ENCODE data around the gene LRRC3.

The LRRC3 gene

GRCh38 chr21:44418876-44419230 is 36.5 kb upstream of the LRRC3 start:
- TF ChIP-seq POLR2A (IDR thresholded peaks at IDR 0.05; ENCODE audit: low read depth, low read length): no peak
- FAIRE-seq (no peak), DNase-seq (ENCODE audit: insufficient read length, low spot score) (no peak)

- FAIRE-seq (no peak), DNase-seq (ENCODE audit: insufficient read length, low spot score) (no peak)
- no peak for TF ChIP-seq POLR2A (IDR thresholded peaks at IDR 0.05; ENCODE audit: low read depth, low read length)
Observed at GRCh38 chr21:44419679-44420078, 35.6 kb upstream of the LRRC3 start.

DNA sequence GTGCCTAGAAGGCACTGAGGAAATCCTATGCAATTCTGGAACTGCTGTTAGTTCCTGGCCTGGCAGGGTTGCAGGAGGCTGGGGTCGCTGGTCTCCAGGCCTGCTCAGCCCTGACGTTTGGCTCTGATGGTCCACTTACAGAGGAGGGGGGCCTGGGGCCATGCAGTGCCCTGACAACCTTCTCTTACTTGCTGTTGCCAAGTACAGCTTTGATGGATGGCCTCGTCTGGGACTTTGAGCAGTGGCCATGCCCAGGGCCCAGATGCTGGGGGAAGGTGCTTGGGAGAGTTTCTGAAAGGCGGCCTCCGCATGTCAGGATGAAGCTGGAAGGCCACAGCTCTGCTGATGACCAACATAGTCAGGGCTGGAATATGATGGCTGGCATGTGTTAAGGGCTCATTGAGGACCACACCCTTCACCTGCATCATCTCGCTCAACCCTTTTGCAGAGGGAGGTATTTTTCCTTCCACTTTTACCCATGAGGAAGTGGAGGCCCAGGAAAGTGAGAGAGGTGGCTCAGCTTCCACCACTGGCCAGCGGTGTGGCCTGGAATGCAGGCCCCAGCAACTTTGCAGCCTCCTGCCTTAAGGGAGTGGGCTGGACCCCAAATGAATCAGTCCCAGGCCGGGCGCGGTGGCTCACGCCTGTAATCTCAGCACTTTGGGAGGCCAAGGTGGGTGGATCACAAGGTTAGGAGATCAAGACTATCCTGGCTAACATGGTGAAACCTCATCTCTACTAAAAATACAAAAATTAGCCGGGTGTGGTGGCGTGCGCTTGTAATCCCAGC is 34.7 kb upstream of the LRRC3 start:
- FAIRE-seq (no peak), DNase-seq (ENCODE audit: insufficient read length, low spot score) (no peak)
- no peak for TF ChIP-seq POLR2A (IDR thresholded peaks at IDR 0.05; ENCODE audit: low read depth, low read length)

DNA sequence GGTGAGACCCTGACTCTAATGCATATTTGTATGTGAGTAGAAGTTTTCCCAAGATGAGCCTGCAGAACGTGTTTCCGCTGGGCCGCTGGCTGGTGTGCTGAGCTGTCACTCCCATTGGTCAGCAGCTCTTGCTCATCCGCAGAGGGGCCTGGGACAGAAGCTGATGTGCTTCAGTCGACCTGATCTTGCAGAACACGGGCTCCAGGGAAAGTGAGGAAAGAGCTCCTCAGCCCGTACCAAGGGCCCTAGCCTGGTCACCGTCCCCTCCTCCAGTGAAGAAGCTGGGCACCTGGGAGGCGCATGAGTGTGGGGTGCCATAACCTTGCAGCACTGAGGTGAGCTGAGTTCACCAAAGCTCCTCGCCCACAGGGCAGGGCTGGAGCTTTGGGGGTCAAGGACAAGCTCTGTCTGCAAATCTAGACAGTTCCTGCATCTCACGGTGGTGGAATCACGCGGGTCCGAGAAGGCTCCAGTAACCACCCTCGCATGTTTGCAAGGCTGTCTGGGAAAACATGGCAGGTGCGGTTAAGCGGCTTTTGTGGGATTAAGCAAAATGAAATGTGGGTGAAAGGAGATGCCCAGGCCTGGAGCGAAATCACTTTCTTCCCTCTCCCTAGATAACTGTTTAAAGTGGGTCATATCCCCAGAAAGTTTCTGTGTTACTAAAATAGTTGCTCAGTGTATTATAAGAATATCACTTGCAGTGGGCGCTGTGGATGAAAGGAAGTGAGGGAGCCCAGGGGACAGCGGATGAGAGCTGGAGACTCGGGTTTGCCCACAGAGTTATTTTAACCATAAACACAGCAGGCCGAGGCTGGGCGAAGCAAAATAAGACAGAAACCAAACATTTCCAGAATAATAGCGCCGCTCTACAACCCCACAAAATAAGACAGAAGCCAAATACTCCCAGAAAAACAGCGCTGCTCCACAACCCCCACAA is 33.1 kb upstream of the LRRC3 start:
- no peak for TF ChIP-seq POLR2A (IDR thresholded peaks at IDR 0.05; ENCODE audit: low read depth, low read length)
- no peak for FAIRE-seq
- no peak for DNase-seq (ENCODE audit: insufficient read length, low spot score)

DNA sequence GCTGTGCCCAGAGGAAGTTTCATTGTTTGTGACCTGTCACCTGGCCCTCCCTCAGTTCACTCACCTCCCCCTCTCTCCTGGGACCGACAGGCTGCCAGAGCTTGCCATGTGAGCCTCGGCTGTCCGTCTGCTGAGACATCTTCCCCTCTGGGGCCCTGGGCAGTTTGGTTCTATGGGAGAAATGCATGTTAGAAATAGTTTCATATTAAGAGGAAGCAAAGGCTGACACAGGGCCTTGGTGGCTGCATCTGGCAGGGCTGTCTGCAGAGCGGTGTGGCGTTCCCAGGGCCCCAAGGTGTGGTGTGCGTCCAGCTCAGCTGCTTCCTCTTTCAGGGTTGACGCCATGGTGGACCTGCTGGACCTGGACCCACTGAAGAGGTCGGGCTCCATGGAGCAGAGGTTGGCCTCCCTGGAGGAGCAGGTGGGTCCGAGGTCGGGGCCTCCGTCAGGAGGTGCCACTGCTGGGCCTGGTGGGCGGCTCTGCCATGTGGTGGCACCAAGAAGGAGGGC is 31.9 kb upstream of the LRRC3 start:
- no peak for TF ChIP-seq POLR2A (IDR thresholded peaks at IDR 0.05; ENCODE audit: low read depth, low read length)
- DNase-seq (ENCODE audit: insufficient read length, low spot score) (no peak), FAIRE-seq (no peak)

DNA sequence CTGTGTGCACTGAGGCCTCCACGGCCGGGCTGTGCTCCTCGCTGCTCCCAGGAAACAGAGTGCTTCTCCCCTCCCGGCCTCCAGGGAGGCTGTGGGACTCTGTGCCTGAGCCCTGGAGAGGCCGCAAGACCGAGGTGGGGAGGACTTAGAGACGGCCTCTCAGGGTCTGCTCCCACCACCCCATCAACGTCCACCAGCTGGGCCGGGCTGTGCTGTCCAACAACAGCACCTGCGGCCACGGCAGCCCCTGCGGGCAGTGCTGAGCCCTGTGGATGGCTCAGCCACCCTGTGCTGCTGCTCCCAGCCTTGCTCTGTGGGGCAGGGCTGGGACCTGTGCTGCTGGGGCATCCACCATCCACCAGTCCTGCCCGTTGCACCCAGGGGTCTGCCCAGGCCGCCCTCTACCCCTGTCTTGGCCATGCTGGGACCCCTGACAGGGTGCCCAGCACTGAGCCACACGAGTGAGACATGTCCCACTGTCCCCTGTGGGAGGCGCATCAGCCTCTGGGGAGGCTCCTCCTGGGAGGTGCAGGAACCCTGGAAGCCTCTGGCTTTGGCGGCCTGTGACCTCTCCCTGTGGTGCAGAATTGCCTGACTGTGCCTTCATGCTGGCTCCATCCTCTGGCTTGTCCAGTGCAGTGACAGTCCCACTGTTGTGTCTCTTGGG is 31.2 kb upstream of the LRRC3 start:
- DNase-seq (ENCODE audit: insufficient read length, low spot score) (no peak), FAIRE-seq (no peak)
- TF ChIP-seq POLR2A (IDR thresholded peaks at IDR 0.05; ENCODE audit: low read depth, low read length): no peak

DNA sequence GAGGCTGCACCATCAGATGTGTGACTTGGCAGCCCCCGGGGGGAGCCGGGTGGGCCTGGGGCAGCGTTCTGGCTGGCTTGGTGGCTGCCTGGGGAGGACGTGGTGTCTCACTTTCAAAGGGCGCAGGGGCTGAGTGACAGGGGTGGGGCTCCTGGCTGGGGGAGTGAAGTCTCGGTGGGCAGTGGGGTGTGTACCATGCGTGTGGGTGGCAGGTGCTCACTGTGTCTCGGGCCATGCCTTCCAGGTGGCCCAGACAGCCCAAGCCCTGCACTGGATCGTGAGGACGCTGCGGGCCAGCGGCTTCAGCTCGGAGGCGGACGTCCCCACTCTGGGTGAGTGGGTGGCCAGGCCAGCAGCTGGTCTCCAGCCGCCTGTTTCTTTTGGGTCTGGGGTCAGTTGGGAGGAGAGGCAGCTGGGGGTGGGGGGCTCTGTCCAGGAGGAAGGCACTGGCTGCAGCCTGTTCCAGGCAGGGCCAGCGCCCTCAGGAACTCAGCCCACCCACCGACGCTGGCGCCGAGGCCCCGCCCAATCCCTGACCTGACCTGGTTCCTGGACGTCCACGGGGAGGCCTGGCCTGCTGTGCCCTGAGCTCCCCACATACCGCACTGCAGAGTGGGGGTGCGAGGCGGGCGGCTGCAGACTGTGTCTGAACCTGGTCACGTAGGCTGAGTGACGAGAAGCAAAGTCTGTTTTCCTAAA is 30.6 kb upstream of the LRRC3 start:
- no peak for DNase-seq (ENCODE audit: insufficient read length, low spot score)
- no peak for FAIRE-seq
- no peak for TF ChIP-seq POLR2A (IDR thresholded peaks at IDR 0.05; ENCODE audit: low read depth, low read length)

GRCh38 chr21:44425307-44425894 is 29.9 kb upstream of the LRRC3 start:
- DNase-seq (ENCODE audit: insufficient read length, low spot score) (no peak), FAIRE-seq (no peak)
- no peak for TF ChIP-seq POLR2A (IDR thresholded peaks at IDR 0.05; ENCODE audit: low read depth, low read length)

GRCh38 chr21:44425895-44426662 is 29.2 kb upstream of the LRRC3 start:
- no peak for TF ChIP-seq POLR2A (IDR thresholded peaks at IDR 0.05; ENCODE audit: low read depth, low read length)
- FAIRE-seq: no peak

GRCh38 chr21:44426663-44427191 is 28.6 kb upstream of the LRRC3 start:
- no peak for DNase-seq (ENCODE audit: insufficient read length, low spot score)
- no peak for FAIRE-seq
- TF ChIP-seq POLR2A (IDR thresholded peaks at IDR 0.05; ENCODE audit: low read depth, low read length): no peak

More at GRCh38 chr21:44425895-44426662, 29.2 kb upstream of the LRRC3 start:
- DNase-seq (ENCODE audit: insufficient read length, low spot score): no peak

DNA sequence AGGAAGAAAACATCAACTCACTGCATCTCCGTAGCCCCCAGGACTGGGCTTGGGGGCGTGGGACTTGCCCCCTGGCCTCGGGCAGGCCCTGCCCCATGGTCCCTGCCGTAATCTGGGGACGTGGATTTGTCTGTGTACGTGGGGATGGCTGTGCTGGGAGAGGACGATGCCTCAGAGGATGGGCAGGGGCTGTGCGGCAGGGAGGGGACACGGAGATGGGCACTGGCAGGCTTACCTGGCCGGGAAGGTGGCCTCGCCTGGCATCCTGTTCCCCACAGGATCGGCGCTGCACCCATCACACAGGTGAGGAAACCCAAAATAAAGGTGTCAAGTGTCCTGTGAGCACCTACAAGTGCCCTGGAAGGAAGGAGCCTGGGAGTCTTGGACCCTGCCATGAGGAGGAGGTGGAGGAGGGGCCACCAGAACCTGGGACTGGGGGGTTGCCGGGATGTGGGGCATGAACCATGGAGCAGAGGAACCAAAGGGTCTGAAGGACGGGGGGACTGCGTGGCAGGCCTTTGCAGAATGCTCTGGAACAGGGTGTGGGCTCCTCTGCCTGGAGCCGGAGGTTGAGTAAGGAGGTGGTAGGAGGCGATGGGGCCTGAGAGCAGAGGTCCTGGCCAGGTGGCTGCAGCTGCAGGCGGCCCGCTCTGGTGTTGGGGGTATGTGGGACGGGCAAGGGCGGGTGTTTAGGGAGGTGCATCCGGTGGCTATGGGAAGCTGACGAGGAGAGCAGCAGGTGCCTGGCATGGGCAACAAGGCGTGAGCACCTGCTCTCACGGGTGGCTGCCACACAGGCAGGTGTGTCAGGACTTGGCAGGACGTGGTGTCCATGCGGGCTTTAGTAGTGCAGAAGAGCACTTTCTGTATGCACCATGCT is 27.8 kb upstream of the LRRC3 start:
- no peak for TF ChIP-seq POLR2A (IDR thresholded peaks at IDR 0.05; ENCODE audit: low read depth, low read length)

More for the DNA sequence above, 27.8 kb upstream of the LRRC3 start:
- no peak for FAIRE-seq
- no peak for DNase-seq (ENCODE audit: insufficient read length, low spot score)

Measured in H54 (cell line).